Neuron (in vitro differentiated cells): ENCODE data around the gene DTNA.
A peak's percentile ranks its signal among the peaks of the same experiment; 100 is the strongest.
"Not testable (repeated sequence)": the region's sequence is repeated elsewhere in the genome, so short reads cannot be mapped to it uniquely, and the experiment has no call there.

Experiments used
- H2AFZ ChIP-seq: one replicate; pipeline ENCODE4 v1.6.1; 2013; ENCODE audit warnings: low read depth, mild to moderate bottlenecking, inconsistent platforms, low read length, moderate library complexity
- H3K27me3 ChIP-seq: one replicate; pipeline ENCODE4 v1.6.1; 2013; ENCODE audit warnings: low read length; ENCODE audit not compliant: insufficient read depth
- H3K36me3 ChIP-seq: one replicate; pipeline ENCODE4 v1.6.1; 2013; ENCODE audit warnings: low read length; ENCODE audit not compliant: insufficient read depth
- H3K4me1 ChIP-seq: one replicate; pipeline ENCODE4 v1.6.1; 2013; ENCODE audit warnings: low read length; ENCODE audit not compliant: insufficient read depth
- H3K4me3 ChIP-seq: 2 replicates; pipeline ENCODE4 v1.5.1; 2013; ENCODE audit warnings: mild to moderate bottlenecking, low read length, moderate library complexity
- H3K9me3 ChIP-seq: one replicate; pipeline ENCODE4 v1.6.1; 2013; ENCODE audit warnings: low read length

Gene DTNA

DNA sequence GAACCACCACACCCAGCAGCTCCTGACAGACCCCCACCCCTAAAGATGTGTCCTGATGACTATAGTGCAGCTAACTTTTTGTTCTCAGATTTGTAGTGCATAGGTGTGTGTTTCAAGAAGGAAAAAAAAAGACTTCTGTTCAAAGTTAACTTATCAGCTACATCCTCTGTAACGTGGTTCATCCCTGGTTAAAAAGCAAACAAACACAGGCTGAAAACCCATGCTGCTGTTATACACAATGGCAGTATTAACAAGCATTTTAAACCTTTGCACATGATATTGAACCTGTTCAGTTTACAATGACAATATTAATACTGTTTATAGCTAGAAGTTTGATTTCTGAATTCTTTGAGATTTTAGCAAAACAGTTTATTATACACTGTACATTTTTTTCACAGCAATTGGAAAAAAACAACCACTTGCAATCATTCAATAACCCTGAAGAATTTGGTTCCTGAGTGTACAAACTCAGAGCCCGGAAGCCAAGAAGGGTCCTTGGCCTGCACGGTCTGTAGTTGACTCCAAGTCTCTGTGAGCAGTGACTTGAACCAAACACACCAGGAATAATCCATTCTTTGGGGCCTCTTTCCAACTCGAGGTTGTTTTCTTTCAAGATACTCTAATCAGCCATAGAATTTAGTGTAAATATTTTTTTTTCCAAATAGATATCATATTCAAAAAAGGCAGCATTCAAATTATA lies 177.9 kb downstream of the DTNA start:
- Histone ChIP-seq H3K36me3 (no peaks in the 10 kb centered on the region), H3K4me1 (no peaks in the 10 kb centered on the region), H2AFZ (no peak overlapping the region)

DNA sequence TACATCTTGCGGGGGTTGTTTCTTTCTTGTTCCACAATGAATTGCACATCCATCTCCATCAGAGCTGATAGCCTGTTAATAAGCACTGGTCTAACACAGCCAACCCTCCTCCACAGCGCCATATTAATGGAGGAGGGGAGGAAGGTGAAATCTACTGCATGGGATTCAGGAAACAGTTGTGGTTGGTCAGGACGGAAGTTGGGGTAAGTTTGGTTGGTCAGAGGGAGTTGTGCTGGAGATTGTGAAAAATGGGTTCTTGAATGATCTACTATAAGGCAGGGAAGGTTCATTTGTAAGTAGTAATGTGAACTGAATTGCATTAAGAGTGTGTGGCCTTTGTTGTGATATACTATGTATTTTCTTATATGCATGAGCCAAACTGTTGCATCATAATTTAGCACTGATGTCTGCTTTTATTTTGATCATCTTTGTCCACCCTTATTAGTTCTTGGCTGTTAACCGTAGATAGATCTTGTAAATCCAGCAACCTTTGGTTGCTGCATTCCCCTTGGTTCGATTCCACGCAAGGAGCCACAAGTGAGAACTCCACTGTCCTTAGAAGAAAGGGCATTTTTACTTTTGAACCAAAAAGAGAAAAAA lies 180.5 kb downstream of the DTNA start:
- Histone ChIP-seq H3K4me1 (no peaks in the 10 kb centered on the region), H2AFZ (no peak overlapping the region), H3K27me3 (no peaks in the 10 kb centered on the region), H3K36me3 (no peaks in the 10 kb centered on the region), H3K9me3 (no peaks in the 10 kb centered on the region), H3K4me3 (no peak overlapping the region)

More for the DNA sequence above, 177.9 kb downstream of the DTNA start:
- Histone ChIP-seq H3K9me3 (no peaks in the 10 kb centered on the region), H3K4me3 (no peak overlapping the region), H3K27me3 (no peaks in the 10 kb centered on the region)

DNA sequence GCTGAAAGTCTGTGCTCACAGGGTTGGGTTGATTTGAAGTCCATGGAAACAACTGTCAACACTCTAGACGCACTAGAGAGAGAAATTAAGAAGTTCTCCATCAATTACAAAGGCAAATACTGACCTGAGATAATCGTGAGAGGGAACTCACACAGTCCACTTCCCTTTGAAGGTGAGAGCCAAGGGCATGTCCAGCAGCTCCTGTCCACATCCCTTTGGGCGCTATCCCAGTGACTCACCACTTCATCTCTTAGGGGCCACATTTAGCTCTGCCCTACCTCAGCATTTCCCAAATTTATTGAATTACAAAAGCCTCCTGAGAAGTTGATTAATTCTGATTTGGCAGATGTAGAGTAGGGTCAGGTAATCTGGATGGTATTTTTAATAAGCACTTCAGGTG lies 182.3 kb downstream of the DTNA start:
- Histone ChIP-seq H3K4me3 (no peak overlapping the region), H3K4me1 (no peaks in the 10 kb centered on the region), H3K27me3 (no peaks in the 10 kb centered on the region), H3K36me3 (no peaks in the 10 kb centered on the region), H2AFZ (no peak overlapping the region), H3K9me3 (no peaks in the 10 kb centered on the region)

GRCh38 chr18:34893239-34893638 lies 183.1 kb downstream of the DTNA start:
- H3K9me3 ChIP-seq: no peaks in the 10 kb centered on the region
- no peaks in the 10 kb centered on the region for H3K36me3 ChIP-seq
- H2AFZ ChIP-seq: no peak overlapping the region
- no peaks in the 10 kb centered on the region for H3K4me1 ChIP-seq
- no peaks in the 10 kb centered on the region for H3K27me3 ChIP-seq
- no peak overlapping the region for H3K4me3 ChIP-seq

- Histone ChIP-seq H3K36me3 (no peaks in the 10 kb centered on the region), H3K4me1 (no peaks in the 10 kb centered on the region), H3K9me3 (peaks cover 5% of the 10 kb centered on the region), H3K4me3 (no peak overlapping the region), H3K27me3 (no peaks in the 10 kb centered on the region), H2AFZ (no peak overlapping the region)
Measured at GRCh38 chr18:34901299-34901698, 191.2 kb downstream of the DTNA start.

DNA sequence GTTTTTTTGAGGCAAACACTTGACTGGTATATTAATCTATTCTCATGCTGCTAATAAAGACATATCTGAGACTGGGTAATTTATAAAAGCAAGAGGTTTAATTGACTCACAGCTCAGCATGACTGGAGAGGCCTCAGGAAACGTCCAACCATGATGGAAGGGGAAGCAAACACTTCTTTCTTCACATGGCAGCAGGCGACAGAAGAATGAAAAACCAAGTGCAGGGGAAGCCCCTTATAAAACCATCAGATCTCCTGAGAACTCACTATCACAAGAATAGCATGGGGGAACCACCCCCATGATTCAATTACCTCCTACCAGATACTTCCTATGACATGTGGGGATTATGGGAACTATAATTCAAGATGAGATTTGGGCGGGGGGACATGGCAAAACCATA lies 194.9 kb downstream of the DTNA start:
- H3K4me1 ChIP-seq: no peaks in the 10 kb centered on the region
- H3K27me3 ChIP-seq: no peaks in the 10 kb centered on the region
- no peak overlapping the region for H3K4me3 ChIP-seq
- no peak overlapping the region for H2AFZ ChIP-seq
- H3K36me3 ChIP-seq: no peaks in the 10 kb centered on the region
- H3K9me3 ChIP-seq: peaks cover 5% of the 10 kb centered on the region

GRCh38 chr18:34906985-34907384 lies 196.9 kb downstream of the DTNA start:
- not testable (repeated sequence) for H2AFZ ChIP-seq, H3K9me3 ChIP-seq, H3K4me1 ChIP-seq, H3K4me3 ChIP-seq, H3K27me3 ChIP-seq, H3K36me3 ChIP-seq

- no peak overlapping the region for H3K4me3 ChIP-seq
- no peak overlapping the region for H2AFZ ChIP-seq
- no peaks in the 10 kb centered on the region for H3K27me3 ChIP-seq
- no peaks in the 10 kb centered on the region for H3K36me3 ChIP-seq
- peaks cover 14% of the 10 kb centered on the region for H3K4me1 ChIP-seq
- H3K9me3 ChIP-seq: peaks cover 5% of the 10 kb centered on the region
Measured at GRCh38 chr18:34909637-34910364, 199.7 kb downstream of the DTNA start.

DNA sequence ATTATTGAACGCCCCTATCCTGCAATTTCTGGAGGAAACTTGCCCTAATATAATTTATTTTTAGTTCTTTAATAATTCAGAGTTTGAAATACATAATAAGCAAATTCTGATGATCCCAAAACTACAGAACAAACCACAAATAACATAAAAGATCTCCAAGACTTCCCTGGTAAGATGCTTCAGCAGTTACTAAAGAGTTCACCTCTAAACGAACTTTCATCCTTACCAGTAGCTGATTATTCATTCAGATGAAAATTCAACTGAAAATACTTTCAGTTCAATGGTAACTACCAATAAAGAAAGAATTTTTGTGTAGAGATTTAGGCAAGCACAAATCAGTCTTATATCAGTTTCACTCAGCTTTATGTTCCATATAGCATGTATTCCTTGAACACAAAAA lies 201.0 kb downstream of the DTNA start:
- Histone ChIP-seq H3K4me1 (peaks cover 14% of the 10 kb centered on the region), H3K4me3 (no peak overlapping the region), H3K27me3 (no peaks in the 10 kb centered on the region), H3K9me3 (peaks cover 2% of the 10 kb centered on the region), H3K36me3 (no peaks in the 10 kb centered on the region), H2AFZ (no peak overlapping the region)

GRCh38 chr18:34911661-34912384 lies 201.7 kb downstream of the DTNA start:
- H2AFZ ChIP-seq: no peak overlapping the region
- H3K9me3 ChIP-seq: no peaks in the 10 kb centered on the region
- no peaks in the 10 kb centered on the region for H3K36me3 ChIP-seq
- H3K4me3 ChIP-seq: no peak overlapping the region
- H3K4me1 ChIP-seq: peaks cover 14% of the 10 kb centered on the region
- no peaks in the 10 kb centered on the region for H3K27me3 ChIP-seq

DNA sequence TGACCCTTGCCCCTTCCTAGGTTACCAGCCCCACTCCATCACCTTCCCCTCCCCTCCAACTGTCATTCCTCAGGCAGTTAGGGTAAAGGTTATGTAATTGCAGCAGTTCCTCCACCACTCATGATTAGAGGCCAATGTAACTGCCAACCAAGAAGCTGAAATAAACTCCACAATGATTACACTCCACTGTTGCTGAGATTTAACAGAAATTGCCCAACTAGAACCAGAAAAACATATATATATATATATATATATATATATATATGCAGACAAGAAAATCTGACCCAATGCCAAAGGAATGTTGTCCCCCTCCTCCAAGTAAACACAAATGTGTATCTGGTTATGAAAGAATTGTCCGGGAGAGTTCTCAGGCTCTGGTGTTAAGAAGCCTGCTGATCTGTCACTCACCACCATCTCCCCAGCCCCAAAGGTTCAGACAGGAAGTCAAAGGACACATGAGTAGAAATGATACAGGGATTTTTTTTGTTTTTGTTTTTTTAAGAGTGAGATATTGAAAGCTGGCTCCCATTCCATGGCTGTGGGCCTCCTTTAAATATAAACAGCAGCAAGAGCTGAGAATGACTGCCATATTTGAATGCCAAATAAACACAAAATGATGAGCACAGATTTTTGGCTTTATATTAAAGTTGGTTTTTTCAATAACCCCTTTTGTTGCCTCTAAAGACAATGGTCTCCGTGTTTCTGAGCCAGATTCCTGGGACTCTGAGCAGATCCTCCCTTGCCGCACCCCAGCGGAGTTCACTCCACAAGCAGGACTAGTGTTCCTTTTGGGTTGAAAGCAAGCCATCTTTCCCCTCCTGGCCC lies 204.0 kb downstream of the DTNA start:
- Histone ChIP-seq H2AFZ (peak overlapping the region; percentile 41), H3K4me3 (no peak overlapping the region), H3K4me1 (peaks cover 14% of the 10 kb centered on the region), H3K27me3 (no peaks in the 10 kb centered on the region), H3K36me3 (no peaks in the 10 kb centered on the region), H3K9me3 (no peaks in the 10 kb centered on the region)

DNA sequence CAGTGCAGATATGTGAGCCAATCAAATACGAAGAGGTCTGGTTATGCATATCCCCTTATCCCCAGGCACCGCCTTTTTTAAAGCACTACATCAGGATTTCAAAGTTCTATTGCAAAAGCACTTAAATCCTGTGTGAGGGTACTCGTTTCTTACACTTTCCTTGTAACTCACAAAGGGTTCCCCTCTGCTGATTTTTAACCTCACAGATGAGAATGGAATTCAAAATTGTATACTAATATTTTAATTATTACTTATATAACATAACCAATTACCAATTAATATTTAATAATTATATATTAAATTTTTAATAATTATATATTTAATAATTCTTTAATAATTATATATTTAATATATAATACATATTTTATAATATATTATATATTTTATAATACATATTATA lies 204.9 kb downstream of the DTNA start:
- Histone ChIP-seq H3K4me3 (no peak overlapping the region), H3K36me3 (no peaks in the 10 kb centered on the region), H3K4me1 (peaks cover 14% of the 10 kb centered on the region), H3K9me3 (no peaks in the 10 kb centered on the region), H3K27me3 (no peaks in the 10 kb centered on the region), H2AFZ (no peak overlapping the region)
